Kidney epithelial cell (primary cell): Measurements from ENCODE around the gene PRDX6. TPM values are rescaled to one million over a fixed set of nuclear protein-coding genes. Genes with fewer than 3 reads are reported as not detected.

Experiments
- DNase-seq: peaks from one replicate; pipeline ENCODE4 v3.0.0-alpha.2; 2010; ENCODE audit warnings: low read depth
- H3K27me3 ChIP-seq: 2 replicates; pipeline ENCODE4 v1.6.0; 2011; ENCODE audit warnings: low read length; ENCODE audit not compliant: control insufficient read depth, insufficient read depth
- H3K36me3 ChIP-seq: 2 replicates; pipeline ENCODE4 v1.5.1; 2011; ENCODE audit warnings: low read length; ENCODE audit not compliant: control insufficient read depth, insufficient read depth
- H3K4me3 ChIP-seq: 2 replicates; pipeline ENCODE4 v1.5.1; 2011; ENCODE audit warnings: low read depth, mild to moderate bottlenecking, control low read depth, low read length
- total RNA-seq: library from RNA; depleted of rRNA; stranded (reverse); fragments of >200 nt; gene quantifications from 2 replicates; pipeline ENCODE4 v1.2.3, GENCODE V29; 2015
- TF ChIP-seq, protein P1 (sequence below): IDR thresholded peaks from 2 replicates; pipeline ENCODE4 v1.5.1; 2011; ENCODE audit warnings: mild to moderate bottlenecking, moderate library complexity, low read length, control low read depth, inconsistent platforms; ENCODE audit not compliant: insufficient read depth, poor library complexity, severe bottlenecking

The PRDX6 gene
- total RNA-seq, 1 donor from 2014 or later = 187 TPM

DNA sequence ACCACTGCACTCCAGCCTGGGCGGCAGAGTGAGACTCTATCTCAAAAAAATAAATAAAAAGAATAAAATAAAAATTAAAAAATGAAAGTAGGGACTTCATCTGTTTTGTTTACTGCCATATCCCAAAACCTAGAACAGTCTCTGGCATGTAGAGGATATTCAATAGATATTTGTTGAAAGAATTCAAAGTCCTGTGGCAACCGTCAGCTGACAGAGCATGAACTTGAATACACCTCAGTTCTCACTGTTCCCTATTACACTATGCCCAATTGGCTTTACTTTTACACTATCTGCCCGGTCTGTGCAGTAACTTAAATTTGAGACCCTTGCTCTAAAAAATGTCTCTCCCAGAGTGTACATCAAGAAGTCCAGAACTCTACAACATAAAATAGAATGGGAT is 46.2 kb downstream of the PRDX6 start:
- TF ChIP-seq, protein P1, sequence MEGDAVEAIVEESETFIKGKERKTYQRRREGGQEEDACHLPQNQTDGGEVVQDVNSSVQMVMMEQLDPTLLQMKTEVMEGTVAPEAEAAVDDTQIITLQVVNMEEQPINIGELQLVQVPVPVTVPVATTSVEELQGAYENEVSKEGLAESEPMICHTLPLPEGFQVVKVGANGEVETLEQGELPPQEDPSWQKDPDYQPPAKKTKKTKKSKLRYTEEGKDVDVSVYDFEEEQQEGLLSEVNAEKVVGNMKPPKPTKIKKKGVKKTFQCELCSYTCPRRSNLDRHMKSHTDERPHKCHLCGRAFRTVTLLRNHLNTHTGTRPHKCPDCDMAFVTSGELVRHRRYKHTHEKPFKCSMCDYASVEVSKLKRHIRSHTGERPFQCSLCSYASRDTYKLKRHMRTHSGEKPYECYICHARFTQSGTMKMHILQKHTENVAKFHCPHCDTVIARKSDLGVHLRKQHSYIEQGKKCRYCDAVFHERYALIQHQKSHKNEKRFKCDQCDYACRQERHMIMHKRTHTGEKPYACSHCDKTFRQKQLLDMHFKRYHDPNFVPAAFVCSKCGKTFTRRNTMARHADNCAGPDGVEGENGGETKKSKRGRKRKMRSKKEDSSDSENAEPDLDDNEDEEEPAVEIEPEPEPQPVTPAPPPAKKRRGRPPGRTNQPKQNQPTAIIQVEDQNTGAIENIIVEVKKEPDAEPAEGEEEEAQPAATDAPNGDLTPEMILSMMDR = no peak
- Histone ChIP-seq H3K36me3 (no peaks in the 10 kb centered on the region), H3K4me3 (no peak overlapping the region), H3K27me3 (no peaks in the 10 kb centered on the region)
- no peak for DNase-seq

DNA sequence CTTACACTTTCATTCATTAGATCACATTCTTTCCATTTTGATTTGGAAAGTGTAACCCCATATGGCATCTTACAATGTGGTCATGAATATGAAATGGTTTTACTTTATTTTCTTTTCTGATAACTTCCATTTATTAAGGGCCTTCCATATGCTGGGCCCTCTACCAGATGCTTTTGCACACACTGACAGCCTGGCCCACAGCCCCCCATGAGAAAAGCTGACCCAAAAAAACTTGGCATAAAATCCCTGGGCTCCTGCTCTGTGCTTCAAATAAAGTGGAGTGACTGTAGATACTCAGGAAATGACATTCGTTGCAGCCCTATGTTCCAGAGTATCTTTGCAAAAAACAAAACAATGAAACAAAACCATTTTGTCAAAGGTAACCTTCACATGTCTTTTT is 48.8 kb downstream of the PRDX6 start:
- Histone ChIP-seq H3K36me3 (no peaks in the 10 kb centered on the region), H3K4me3 (no peak overlapping the region), H3K27me3 (no peaks in the 10 kb centered on the region)
- DNase-seq = no peak
- TF ChIP-seq, protein P1 = no peak

- no peak overlapping the region for H3K4me3 ChIP-seq
- no peaks in the 10 kb centered on the region for H3K27me3 ChIP-seq
- TF ChIP-seq, protein P1 = no peak
- H3K36me3 ChIP-seq = no peaks in the 10 kb centered on the region
- no peak for DNase-seq
Measured at GRCh38 chr1:173527151-173527826, 50.2 kb downstream of the PRDX6 start.

- Histone ChIP-seq H3K27me3 (no peaks in the 10 kb centered on the region), H3K36me3 (no peaks in the 10 kb centered on the region), H3K4me3 (no peak overlapping the region)
- TF ChIP-seq, protein P1 = no peak
- DNase-seq = no peak
Measured at GRCh38 chr1:173529106-173529505, 52.0 kb downstream of the PRDX6 start.

DNA sequence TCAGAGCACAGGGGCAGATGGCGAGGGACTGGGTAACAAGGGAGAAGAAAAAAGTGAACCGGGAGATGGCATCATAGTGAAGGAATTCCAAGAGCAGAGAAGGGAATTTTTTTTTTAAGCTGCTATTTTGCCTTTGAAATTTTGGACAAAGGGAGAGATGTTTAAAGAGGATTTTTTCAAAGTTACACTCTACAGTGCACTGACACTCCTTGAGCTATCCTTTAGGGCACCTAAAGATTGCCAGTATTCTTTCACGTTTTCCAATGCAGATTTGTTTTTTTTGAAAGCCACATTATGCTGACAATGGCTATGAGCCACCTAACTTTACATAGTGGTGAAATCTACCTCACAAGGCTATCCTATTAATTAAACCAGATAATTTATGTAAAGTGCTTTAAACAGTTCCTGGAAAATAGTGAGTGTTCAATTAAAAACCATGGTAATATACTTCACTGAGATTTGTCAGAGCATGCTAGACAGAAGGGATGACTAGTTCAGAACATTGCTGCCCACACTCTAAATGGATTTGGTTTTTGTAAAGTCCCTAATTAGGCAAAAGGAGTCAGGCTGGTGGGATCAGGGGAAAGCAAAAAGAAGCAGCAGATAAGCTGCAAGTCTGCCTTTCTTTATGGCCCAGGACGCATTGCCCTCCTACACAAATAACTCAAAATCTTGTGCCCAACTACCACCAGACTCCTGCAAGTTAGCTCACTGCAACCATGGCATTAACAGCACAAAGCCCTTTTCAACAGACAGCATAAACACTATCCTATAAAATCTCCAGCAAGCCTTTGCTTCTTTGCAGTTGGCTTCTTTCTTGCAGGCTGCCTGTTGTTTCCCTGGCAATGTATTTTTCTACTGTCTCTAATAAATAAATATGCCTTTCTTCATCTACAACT is 53.9 kb downstream of the PRDX6 start:
- no peaks in the 10 kb centered on the region for H3K27me3 ChIP-seq

More for the DNA sequence above, 53.9 kb downstream of the PRDX6 start:
- TF ChIP-seq, protein P1 = no peak
- H3K4me3 ChIP-seq = no peak overlapping the region
- no peaks in the 10 kb centered on the region for H3K36me3 ChIP-seq
- DNase-seq = no peak
